Measurements from ENCODE around the gene C1orf94. TPM values are rescaled to one million over a fixed set of nuclear protein-coding genes. Genes with fewer than 3 reads are reported as not detected.

The C1orf94 gene
- total and polyA plus RNA-seq, 2 of the 8 experiments (the other 6 are each of a cell fraction or from before 2014, with no cell fraction given) = 5.8 to 12.5 TPM

- WGBS, 2 experiments (ENCODE audit: extremely low coverage in 1 of 2, insufficient coverage in 1 of 2, insufficient read length in 1 of 2, insufficient replicate concordance in 2 of 2, low coverage in 1 of 2, low lambda C conversion rate in 2 of 2, missing lambda C conversion rate in 1 of 2) = 84% methylated on average over 3 of the region's 3 CpGs; no CpG with 5 or more reads in 1 of the 2 experiments
- H3K14ac ChIP-seq (ENCODE audit: insufficient read length) = no peak overlapping the region
- TF ChIP-seq CHD2 (IDR thresholded peaks at IDR 0.05; ENCODE audit: low read length) (no peak), HDAC6 (IDR thresholded peaks at IDR 0.05; ENCODE audit: low read depth, low read length) (no peak), EP300 (IDR thresholded peaks at IDR 0.05; ENCODE audit: borderline replicate concordance in 1 of 2, low read depth in 2 of 2, low read length in 2 of 2) (no peak), GTF2F1 (IDR thresholded peaks at IDR 0.05; ENCODE audit: borderline replicate concordance, low read depth, low read length) (no peak), RAD21 (IDR thresholded peaks at IDR 0.05 in 1 of 2, conservative IDR thresholded peaks at IDR 0.05 in 1 of 2; ENCODE audit: low read depth in 2 of 2, low read length in 2 of 2) (no peak), TCF12 (IDR thresholded peaks at IDR 0.05; ENCODE audit: low read depth, low read length) (no peak), RXRA (IDR thresholded peaks at IDR 0.05; ENCODE audit: insufficient read depth, low read depth, low read length) (no peak), CTBP2 (IDR thresholded peaks at IDR 0.05; ENCODE audit: borderline replicate concordance, insufficient read depth, insufficient read length, low read length) (no peak), KDM5A (IDR thresholded peaks at IDR 0.05; ENCODE audit: low read length) (no peak), CREB1 (IDR thresholded peaks at IDR 0.05) (no peak), SAP30 (IDR thresholded peaks at IDR 0.05; ENCODE audit: insufficient read depth, insufficient replicate concordance, low read length) (no peak), RNF2 (IDR thresholded peaks at IDR 0.05; ENCODE audit: borderline replicate concordance, low read depth, low read length, missing control alignments, poor library complexity, severe bottlenecking) (no peak), TAF1 (IDR thresholded peaks at IDR 0.05; ENCODE audit: low read depth, low read length) (no peak)
- FAIRE-seq (no peak), DNase-seq (ENCODE audit: low read depth in 1 of 2, low spot score in 2 of 2) (no peak)
- H2BK20ac ChIP-seq (ENCODE audit: low read length) = no peak overlapping the region
- no peaks in the 10 kb centered on the region; the same call in 1 of the 2 replicates for H3K23me2 ChIP-seq (ENCODE audit: low read depth, low read length)
- no peaks in the 10 kb centered on the region for H3K79me2 ChIP-seq (ENCODE audit: control insufficient read depth in 1 of 2, insufficient read depth in 2 of 2, low read length in 2 of 2)
- H3K4me2 ChIP-seq (ENCODE audit: insufficient read depth in 1 of 2, low read depth in 2 of 2, low read length in 2 of 2) = no peak overlapping the region
- H3K23ac ChIP-seq (ENCODE audit: insufficient read length) = no peak overlapping the region
- H3K9ac ChIP-seq (replicated peaks in 1 of 4; ENCODE audit: extremely low read depth in 1 of 4, low read depth in 3 of 4, low read length in 3 of 4) = no peak overlapping the region
- no peaks in the 10 kb centered on the region for H3K79me1 ChIP-seq (ENCODE audit: low read depth, low read length)
- no peak overlapping the region for H4K91ac ChIP-seq (replicated peaks; ENCODE audit: insufficient read length, low read length)
- no peak overlapping the region for H2BK15ac ChIP-seq (ENCODE audit: low read length)
- CTCF ChIA-PET (ENCODE audit: partially characterized antibody) = interaction anchor here (0.6 to 1.7 kb wide), 3 partner anchors 12 to 1676 kb away, joined by 3 read pairs; no protein-coding TSS in a partner anchor
- H4K20me1 ChIP-seq (replicated peaks in 1 of 2; ENCODE audit: control insufficient read depth in 1 of 2, insufficient read depth in 2 of 2, low read length in 2 of 2) = no peaks in the 10 kb centered on the region
- H2AK5ac ChIP-seq (ENCODE audit: low read depth, low read length) = no peak overlapping the region
- H2BK5ac ChIP-seq (ENCODE audit: low read depth, low read length) = no peak overlapping the region
- H3K4me1 ChIP-seq (replicated peaks in 1 of 4; ENCODE audit: control insufficient read depth in 3 of 4, insufficient read depth in 4 of 4, low read length in 3 of 4) = no peaks in the 10 kb centered on the region
- peak overlapping the region; percentile 19 for H3K4ac ChIP-seq (replicated peaks; ENCODE audit: insufficient read length, low read depth, low read length)
- no peak overlapping the region for H2BK12ac ChIP-seq (ENCODE audit: low read depth, low read length)
- POLR2A ChIA-PET (ENCODE audit: partially characterized antibody) = no interaction called here
- H3K27ac ChIP-seq (ENCODE audit: low read depth, low read length) = no peak overlapping the region
- H3K27me3 ChIP-seq (replicated peaks in 1 of 4; ENCODE audit: control insufficient read depth in 3 of 4, extremely low read depth in 1 of 4, insufficient read depth in 3 of 4, low read length in 3 of 4) = no peaks in the 10 kb centered on the region; a peak in 1 of 7 replicates
- H3K36me3 ChIP-seq (ENCODE audit: control insufficient read depth in 2 of 4, insufficient read depth in 4 of 4, low read length in 3 of 4) = no peaks in the 10 kb centered on the region
- no peak overlapping the region for H3K4me3 ChIP-seq (ENCODE audit: extremely low read depth in 1 of 4, insufficient read depth in 2 of 4, low read depth in 3 of 4, low read length in 4 of 4)
- no peak overlapping the region for H4K8ac ChIP-seq (ENCODE audit: extremely low read depth, insufficient read depth, low read length)
- no peak overlapping the region for H4K5ac ChIP-seq (ENCODE audit: insufficient read length, low read depth, low read length)
- no peak overlapping the region for H3K18ac ChIP-seq (ENCODE audit: extremely low read depth, low read length)
- H3K9me3 ChIP-seq (ENCODE audit: insufficient read depth in 2 of 2, low read depth in 1 of 2, low read length in 1 of 2) = no peaks in the 10 kb centered on the region
- H3K56ac ChIP-seq (replicated peaks; ENCODE audit: insufficient read length, low read depth, low read length) = no peak overlapping the region
- H2BK120ac ChIP-seq (replicated peaks; ENCODE audit: low read depth, low read length) = no peak overlapping the region
- H2AFZ ChIP-seq (ENCODE audit: low read length) = no peak overlapping the region
Measured at GRCh38 chr1:34213956-34214355, 37.2 kb downstream of the C1orf94 start.

All from H1 (cell line).